ENCODE results near the gene TMEM132D. TPM values are rescaled to one million over a fixed set of nuclear protein-coding genes. Genes with fewer than 3 reads are reported as not detected.

Gene TMEM132D
- total and polyA plus RNA-seq, 2 of the 8 experiments (the other 6 are each of a cell fraction or from before 2014, with no cell fraction given), result 3.5 to 10.1 TPM

GRCh38 chr12:129746318-129746717 is 157.5 kb downstream of the TMEM132D start (continued):
- TF ChIP-seq, protein P1, sequence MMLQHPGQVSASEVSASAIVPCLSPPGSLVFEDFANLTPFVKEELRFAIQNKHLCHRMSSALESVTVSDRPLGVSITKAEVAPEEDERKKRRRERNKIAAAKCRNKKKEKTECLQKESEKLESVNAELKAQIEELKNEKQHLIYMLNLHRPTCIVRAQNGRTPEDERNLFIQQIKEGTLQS (IDR thresholded peaks at IDR 0.05; ENCODE audit: insufficient read depth, low read depth, low read length), result no peak
- no peak for TF ChIP-seq CHD1 (IDR thresholded peaks at IDR 0.05; ENCODE audit: low read depth, low read length)
- TF ChIP-seq CREB1 (IDR thresholded peaks at IDR 0.05), result no peak
- TF ChIP-seq ZNF274 (IDR thresholded peaks at IDR 0.05; ENCODE audit: borderline replicate concordance, extremely low read depth, low read length), result no peak
- TF ChIP-seq HDAC6 (IDR thresholded peaks at IDR 0.05; ENCODE audit: low read depth, low read length), result no peak

Measured in H1 (cell line).